Measurements from ENCODE around the gene MAP4K2. TPM values are rescaled to one million over a fixed set of nuclear protein-coding genes. Genes with fewer than 3 reads are reported as not detected.

MAP4K2 gene
- 11.1 TPM for polyA plus RNA-seq (2013, experiment 1 of 2)
- polyA plus RNA-seq (2013, experiment 2 of 2): 11.6 TPM

DNA sequence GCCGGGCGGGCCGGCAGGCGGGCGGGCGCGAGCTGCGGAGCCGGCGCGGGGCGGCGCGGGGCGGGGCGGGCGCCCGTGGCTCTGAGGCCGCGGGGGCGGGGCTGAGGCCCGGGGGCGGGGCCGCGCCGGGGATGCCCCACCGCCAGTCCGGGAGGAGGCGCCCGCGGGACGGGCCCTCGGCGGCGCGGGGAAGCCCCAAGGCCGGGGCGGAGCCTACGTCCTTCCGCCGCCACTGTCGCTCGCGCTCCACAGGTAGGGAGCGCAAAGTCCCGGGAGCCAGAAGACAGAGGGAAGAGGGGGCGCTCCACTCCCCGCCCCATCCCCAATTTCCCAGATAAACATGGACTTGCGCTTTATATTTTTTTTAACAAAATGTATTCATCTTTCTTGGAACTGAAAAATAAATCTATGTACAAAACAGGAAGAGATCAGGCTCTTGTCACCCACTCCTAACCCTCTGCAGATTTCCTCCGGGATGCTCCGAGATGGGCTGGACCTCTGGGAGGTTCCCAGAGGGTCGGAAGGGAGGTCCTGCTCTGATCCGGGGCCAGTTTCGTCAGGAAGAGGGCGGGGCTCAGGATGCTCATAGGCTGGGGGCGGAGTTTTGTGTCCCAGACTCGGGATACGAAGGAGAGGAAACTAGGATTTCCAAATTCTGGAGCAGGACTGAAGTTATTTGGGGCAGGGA lies at the start of gene MAP4K2:
TSS of gene MAP4K2 (minus strand) at position 57 of the 688 bp plus-strand sequence. CDS start 65 bp downstream, outside the sequence.
- Histone ChIP-seq H3K9ac (ENCODE audit: low read depth, low read length, poor library complexity) (peak within 1 kb of the TSS; percentile 84), H3K79me1 (ENCODE audit: low read depth, low read length) (peaks cover 7% of the 10 kb centered on the region), H2BK15ac (ENCODE audit: low read length) (peak within 1 kb of the TSS; percentile 67), H4K8ac (ENCODE audit: low read depth, low read length) (no peak within 1 kb of the TSS), H4K91ac (ENCODE audit: low read depth, low read length, poor library complexity) (no peak within 1 kb of the TSS), H3K27me3 (ENCODE audit: control insufficient read depth in 3 of 3, insufficient read depth in 3 of 3, low read depth in 1 of 3, low read length in 3 of 3) (no peaks in the 10 kb centered on the region), H2AFZ (ENCODE audit: low read length) (peak within 1 kb of the TSS; percentile 84), H3K9me3 (replicated peaks in 1 of 2; ENCODE audit: control insufficient read depth in 2 of 2, insufficient read depth in 1 of 2, low read depth in 1 of 2, low read length in 2 of 2) (no peaks in the 10 kb centered on the region), H3K4me1 (ENCODE audit: control insufficient read depth in 2 of 2, insufficient read depth in 1 of 2, low read depth in 1 of 2, low read length in 2 of 2) (peaks cover 7 to 10% of the 10 kb centered on the region in 2 donors), H2AK5ac (ENCODE audit: low read depth, low read length) (peak within 1 kb of the TSS; percentile 98), H3K4me2 (ENCODE audit: insufficient read depth, low read length, poor library complexity, severe bottlenecking) (peak within 1 kb of the TSS; percentile 80), H3K14ac (ENCODE audit: low read length) (peak within 1 kb of the TSS; percentile 71), H2BK5ac (ENCODE audit: low read length) (peak within 1 kb of the TSS; percentile 53), H2BK12ac (ENCODE audit: low read length) (peak within 1 kb of the TSS; percentile 94), H3K4me3 (ENCODE audit: low read length in 2 of 2) (peak within 1 kb of the TSS; percentile 43 to 89), H3K23ac (ENCODE audit: low read depth, low read length, poor library complexity) (peak within 1 kb of the TSS; percentile 95), H2BK120ac (ENCODE audit: low read depth, low read length) (no peak within 1 kb of the TSS), H3K18ac (ENCODE audit: low read length) (peak within 1 kb of the TSS; percentile 97), H3K27ac (replicated peaks; ENCODE audit: low read length) (peak within 1 kb of the TSS; percentile 69), H3K4ac (ENCODE audit: low read length) (no peak within 1 kb of the TSS), H3K36me3 (replicated peaks in 1 of 2; ENCODE audit: control insufficient read depth in 2 of 2, insufficient read depth in 2 of 2, low read length in 2 of 2) (peaks cover 31 to 44% of the 10 kb centered on the region in 2 donors)
- DNase-seq (ENCODE audit: low spot score): peak; percentile 84
- WGBS, 2 donors (ENCODE audit: extremely low coverage in 2 of 2, insufficient read length in 2 of 2, insufficient replicate concordance in 1 of 2): no CpG with 5 or more reads among the region's 58 CpGs

DNA sequence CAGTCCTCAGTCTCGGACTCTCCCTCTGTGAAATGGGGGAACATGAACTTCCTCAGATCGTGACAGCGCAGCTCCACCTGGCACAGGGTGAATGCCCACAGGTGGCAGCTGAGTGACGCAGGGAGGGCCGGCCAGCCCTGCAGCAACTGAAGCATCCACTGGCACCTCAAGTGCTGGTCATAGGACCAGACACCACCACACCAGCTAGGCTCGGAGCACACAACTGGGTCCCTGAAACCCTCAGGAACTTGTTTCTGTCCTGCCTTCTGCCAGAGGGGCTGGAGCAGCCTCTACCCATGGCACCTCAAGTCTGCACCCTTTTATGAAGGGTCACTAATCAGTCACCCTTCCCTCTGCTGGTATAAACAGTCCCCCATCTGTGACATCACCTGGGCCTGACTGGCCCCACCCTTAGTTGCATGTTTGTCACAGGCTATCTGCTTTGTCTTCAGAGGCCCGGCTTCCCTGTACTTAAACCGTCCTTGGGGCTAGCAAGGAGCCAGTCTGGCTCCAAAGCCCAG lies 48.9 kb upstream of the MAP4K2 start:
- Histone ChIP-seq H3K79me1 (ENCODE audit: low read depth, low read length) (peaks cover 2% of the 10 kb centered on the region), H3K27me3 (ENCODE audit: control insufficient read depth in 3 of 3, insufficient read depth in 3 of 3, low read depth in 1 of 3, low read length in 3 of 3) (no peaks in the 10 kb centered on the region), H3K18ac (ENCODE audit: low read length) (peak overlapping the region; percentile 37), H2BK120ac (ENCODE audit: low read depth, low read length) (no peak overlapping the region), H3K9me3 (replicated peaks in 1 of 2; ENCODE audit: control insufficient read depth in 2 of 2, insufficient read depth in 1 of 2, low read depth in 1 of 2, low read length in 2 of 2) (no peaks in the 10 kb centered on the region), H3K27ac (replicated peaks; ENCODE audit: low read length) (no peak overlapping the region), H3K4ac (ENCODE audit: low read length) (no peak overlapping the region), H3K4me2 (ENCODE audit: insufficient read depth, low read length, poor library complexity, severe bottlenecking) (no peak overlapping the region), H2AK5ac (ENCODE audit: low read depth, low read length) (no peak overlapping the region), H3K9ac (ENCODE audit: low read depth, low read length, poor library complexity) (no peak overlapping the region), H3K4me3 (ENCODE audit: low read length in 2 of 2) (peak overlapping the region in 1 of 2 donors; percentile 42), H2BK5ac (ENCODE audit: low read length) (no peak overlapping the region), H4K91ac (ENCODE audit: low read depth, low read length, poor library complexity) (no peak overlapping the region), H2BK12ac (ENCODE audit: low read length) (peak overlapping the region; percentile 69), H4K8ac (ENCODE audit: low read depth, low read length) (no peak overlapping the region), H3K23ac (ENCODE audit: low read depth, low read length, poor library complexity) (no peak overlapping the region), H3K36me3 (replicated peaks in 1 of 2; ENCODE audit: control insufficient read depth in 2 of 2, insufficient read depth in 2 of 2, low read length in 2 of 2) (peaks cover 6 to 29% of the 10 kb centered on the region in 2 donors), H2BK15ac (ENCODE audit: low read length) (no peak overlapping the region), H3K14ac (ENCODE audit: low read length) (no peak overlapping the region), H2AFZ (ENCODE audit: low read length) (no peak overlapping the region), H3K4me1 (ENCODE audit: control insufficient read depth in 2 of 2, insufficient read depth in 1 of 2, low read depth in 1 of 2, low read length in 2 of 2) (peaks cover 2 to 10% of the 10 kb centered on the region in 2 donors)
- no peak for DNase-seq (ENCODE audit: low spot score)
- no CpG with 5 or more reads among the region's 8 CpGs for WGBS, 2 donors (ENCODE audit: extremely low coverage in 2 of 2, insufficient read length in 2 of 2, insufficient replicate concordance in 1 of 2)

- H2AFZ ChIP-seq (ENCODE audit: low read length): peak overlapping the region; percentile 21
- H3K4ac ChIP-seq (ENCODE audit: low read length): no peak overlapping the region
- H3K4me3 ChIP-seq (ENCODE audit: low read length in 2 of 2): no peak overlapping the region
- no peak overlapping the region for H3K27ac ChIP-seq (replicated peaks; ENCODE audit: low read length)
- no peak overlapping the region for H2BK120ac ChIP-seq (ENCODE audit: low read depth, low read length)
- H3K36me3 ChIP-seq (replicated peaks in 1 of 2; ENCODE audit: control insufficient read depth in 2 of 2, insufficient read depth in 2 of 2, low read length in 2 of 2): peaks cover 6 to 25% of the 10 kb centered on the region in 2 donors
- no peak overlapping the region for H2BK12ac ChIP-seq (ENCODE audit: low read length)
- no peaks in the 10 kb centered on the region for H3K9me3 ChIP-seq (replicated peaks in 1 of 2; ENCODE audit: control insufficient read depth in 2 of 2, insufficient read depth in 1 of 2, low read depth in 1 of 2, low read length in 2 of 2)
- H4K91ac ChIP-seq (ENCODE audit: low read depth, low read length, poor library complexity): no peak overlapping the region
- peak overlapping the region; percentile 92 for H4K8ac ChIP-seq (ENCODE audit: low read depth, low read length)
- H3K4me1 ChIP-seq (ENCODE audit: control insufficient read depth in 2 of 2, insufficient read depth in 1 of 2, low read depth in 1 of 2, low read length in 2 of 2): peaks cover 2 to 10% of the 10 kb centered on the region in 2 donors
- H3K9ac ChIP-seq (ENCODE audit: low read depth, low read length, poor library complexity): no peak overlapping the region
- peak overlapping the region; percentile 85 for H3K23ac ChIP-seq (ENCODE audit: low read depth, low read length, poor library complexity)
- H3K27me3 ChIP-seq (ENCODE audit: control insufficient read depth in 3 of 3, insufficient read depth in 3 of 3, low read depth in 1 of 3, low read length in 3 of 3): no peaks in the 10 kb centered on the region
- H2BK5ac ChIP-seq (ENCODE audit: low read length): no peak overlapping the region
- H3K79me1 ChIP-seq (ENCODE audit: low read depth, low read length): peaks cover 2% of the 10 kb centered on the region
- H2AK5ac ChIP-seq (ENCODE audit: low read depth, low read length): peak overlapping the region; percentile 70
- H3K4me2 ChIP-seq (ENCODE audit: insufficient read depth, low read length, poor library complexity, severe bottlenecking): no peak overlapping the region
- peak overlapping the region; percentile 37 for H2BK15ac ChIP-seq (ENCODE audit: low read length)
- peak overlapping the region; percentile 38 for H3K18ac ChIP-seq (ENCODE audit: low read length)
- no peak for DNase-seq (ENCODE audit: low spot score)
- WGBS, 2 donors (ENCODE audit: extremely low coverage in 2 of 2, insufficient read length in 2 of 2, insufficient replicate concordance in 1 of 2): no CpG with 5 or more reads among the region's 13 CpGs
- no peak overlapping the region for H3K14ac ChIP-seq (ENCODE audit: low read length)
These were observed 48.1 kb upstream of the MAP4K2 start for GRCh38 chr11:64850979-64851567.

Data from neuronal stem cell (in vitro differentiated cells).